ENCODE measurements around the gene NME2.
"Not testable (repeated sequence)": the region's sequence is repeated elsewhere in the genome, so short reads cannot be mapped to it uniquely, and the experiment has no call there.

The NME2 gene

DNA sequence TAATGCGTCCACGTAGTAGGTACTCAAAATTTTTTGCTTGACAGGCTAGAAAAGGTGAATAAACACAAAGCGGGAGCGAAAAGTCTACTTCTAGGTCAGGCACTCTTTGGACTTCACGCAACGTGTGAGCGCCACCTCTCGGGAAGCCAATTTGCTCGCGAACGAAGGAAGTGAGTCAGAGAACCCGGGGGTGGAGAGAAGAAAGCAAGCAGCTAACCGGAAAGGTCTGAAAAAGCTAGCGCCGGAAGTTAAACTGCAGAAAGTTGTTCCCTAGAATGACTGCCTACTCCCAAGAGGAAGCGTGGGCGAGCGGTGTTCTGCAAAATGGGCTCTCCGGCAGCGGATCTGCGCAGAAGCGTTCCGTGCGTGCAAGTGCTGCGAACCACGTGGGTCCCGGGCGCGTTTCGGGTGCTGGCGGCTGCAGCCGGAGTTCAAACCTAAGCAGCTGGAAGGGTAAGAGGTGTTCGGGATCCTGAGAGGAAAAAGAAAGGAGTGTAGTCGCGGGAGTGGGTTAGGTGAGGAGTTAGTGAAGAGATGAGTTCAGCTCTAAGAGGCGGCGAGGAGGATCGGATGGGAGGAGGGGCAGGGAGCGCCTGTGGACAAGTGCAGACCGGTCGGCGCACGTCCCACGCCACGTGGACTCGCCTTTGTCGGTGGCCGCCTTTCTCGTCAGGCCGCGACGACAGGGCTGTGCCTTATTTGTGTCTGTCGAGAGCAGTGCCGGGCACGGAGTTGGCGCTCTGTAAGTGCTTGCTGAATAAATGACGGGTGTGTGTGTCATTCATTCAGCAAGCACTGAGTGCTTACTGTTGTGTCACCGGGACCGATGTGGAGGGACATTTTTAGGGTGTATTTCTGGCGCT is 12.8 kb upstream of the NME2 start, which contains the start of gene NME1:
TSS of gene NME1 (plus strand) at position 350 of the 863 bp plus-strand sequence. CDS start 2,096 bp downstream, outside the sequence.
- DNase-seq: peak; percentile 91

DNA sequence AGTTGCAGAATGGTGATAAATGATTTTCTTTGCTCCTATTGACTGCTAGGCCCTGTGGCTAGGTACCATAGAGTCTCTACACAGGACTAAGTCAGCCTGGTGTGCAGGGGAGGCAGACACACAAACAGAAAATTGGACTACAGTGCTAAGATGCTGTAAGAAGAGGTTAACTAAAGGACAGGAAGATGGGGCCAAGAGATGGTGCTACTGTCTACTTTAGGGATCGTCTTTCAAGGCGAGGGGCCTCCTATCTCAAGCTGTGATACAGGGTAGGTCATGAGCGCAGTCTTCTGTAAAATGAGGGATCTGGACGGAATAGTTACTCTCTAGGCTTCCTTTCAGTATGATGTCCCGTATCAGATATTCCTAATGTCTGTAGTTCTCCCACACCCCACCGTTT is 12.0 kb upstream of the NME2 start:
- DNase-seq: no peak

DNA sequence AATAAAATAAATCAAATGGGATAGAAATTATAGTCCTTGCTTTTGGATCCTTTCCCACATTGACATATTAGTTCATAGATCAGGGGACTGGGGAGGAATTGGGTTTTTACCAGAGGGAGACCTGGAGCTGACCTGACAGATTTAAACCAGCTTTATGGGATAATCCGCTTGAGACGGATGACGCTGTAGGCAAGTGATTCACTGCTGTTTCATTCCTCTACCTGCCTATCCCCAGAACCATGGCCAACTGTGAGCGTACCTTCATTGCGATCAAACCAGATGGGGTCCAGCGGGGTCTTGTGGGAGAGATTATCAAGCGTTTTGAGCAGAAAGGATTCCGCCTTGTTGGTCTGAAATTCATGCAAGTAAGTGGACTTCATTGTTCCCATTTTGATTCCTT is 10.8 kb upstream of the NME2 start:
- DNase-seq: no peak

DNA sequence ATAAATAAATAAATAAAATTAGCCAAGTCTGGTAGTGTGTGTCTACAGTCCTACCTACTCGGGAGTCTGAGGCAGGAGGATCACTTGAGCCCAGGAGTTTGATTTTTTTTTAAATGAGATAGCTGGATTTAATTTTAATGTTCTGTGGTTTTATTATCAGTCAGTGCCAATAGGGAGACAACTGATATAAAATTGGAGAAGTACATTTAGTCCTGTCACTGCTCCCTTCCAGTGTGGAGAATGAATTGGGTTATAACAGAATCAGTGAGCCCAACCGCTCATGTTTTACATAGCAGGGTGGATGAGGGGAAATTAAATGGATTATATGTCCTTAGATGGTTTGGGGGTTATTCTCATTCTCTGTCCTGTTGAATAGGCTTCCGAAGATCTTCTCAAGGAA is 6.6 kb upstream of the NME2 start:
- DNase-seq: no peak

DNA sequence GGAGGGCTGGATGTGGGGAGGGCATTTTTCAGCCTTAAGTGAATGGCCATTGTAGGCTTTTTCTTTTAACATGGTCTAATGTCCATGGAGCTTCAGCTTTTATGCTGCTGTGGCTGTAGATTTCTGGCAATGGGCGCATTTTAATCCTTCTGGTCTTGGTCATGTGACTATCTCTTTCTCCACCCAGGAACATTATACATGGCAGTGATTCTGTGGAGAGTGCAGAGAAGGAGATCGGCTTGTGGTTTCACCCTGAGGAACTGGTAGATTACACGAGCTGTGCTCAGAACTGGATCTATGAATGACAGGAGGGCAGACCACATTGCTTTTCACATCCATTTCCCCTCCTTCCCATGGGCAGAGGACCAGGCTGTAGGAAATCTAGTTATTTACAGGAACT is 4.7 kb upstream of the NME2 start:
- DNase-seq: no peak

DNA sequence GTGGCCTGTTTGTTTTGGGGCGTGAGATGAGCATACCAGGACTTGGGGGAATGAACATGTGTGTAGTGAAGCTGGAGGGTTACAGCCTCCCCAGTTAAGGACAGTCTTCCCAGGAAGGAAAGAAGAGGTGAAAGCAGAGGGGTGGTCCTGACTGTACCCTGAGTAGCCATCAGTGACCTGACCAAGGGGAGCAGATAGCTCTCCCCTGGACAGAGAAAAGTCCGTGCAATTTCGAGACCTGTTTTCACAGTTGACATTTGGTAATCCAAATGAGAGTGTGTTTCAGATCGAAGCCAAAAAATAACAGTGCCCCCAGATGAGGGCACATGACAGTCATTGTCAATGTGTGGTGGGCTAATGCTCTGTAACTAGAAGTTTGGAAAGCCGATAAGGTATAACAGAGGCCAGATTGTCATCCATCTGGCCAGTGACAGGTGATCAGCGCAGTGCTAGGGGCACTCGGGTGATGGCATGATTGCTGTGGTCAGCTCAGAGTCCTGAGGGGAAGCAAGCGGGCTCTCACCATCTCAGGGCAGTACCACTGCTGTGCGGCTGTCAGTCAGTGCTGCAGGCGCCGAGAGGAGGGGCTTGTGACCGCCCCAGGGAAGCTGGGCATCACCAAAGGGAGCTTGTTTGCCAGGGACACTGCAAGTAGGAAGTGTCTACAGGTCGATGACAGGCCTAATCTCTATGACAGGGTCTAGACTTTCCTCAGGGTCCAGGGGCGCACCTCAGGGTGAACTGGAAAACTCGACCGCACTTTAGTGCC is 1.1 kb upstream of the NME2 start:
- DNase-seq: no peak

DNA sequence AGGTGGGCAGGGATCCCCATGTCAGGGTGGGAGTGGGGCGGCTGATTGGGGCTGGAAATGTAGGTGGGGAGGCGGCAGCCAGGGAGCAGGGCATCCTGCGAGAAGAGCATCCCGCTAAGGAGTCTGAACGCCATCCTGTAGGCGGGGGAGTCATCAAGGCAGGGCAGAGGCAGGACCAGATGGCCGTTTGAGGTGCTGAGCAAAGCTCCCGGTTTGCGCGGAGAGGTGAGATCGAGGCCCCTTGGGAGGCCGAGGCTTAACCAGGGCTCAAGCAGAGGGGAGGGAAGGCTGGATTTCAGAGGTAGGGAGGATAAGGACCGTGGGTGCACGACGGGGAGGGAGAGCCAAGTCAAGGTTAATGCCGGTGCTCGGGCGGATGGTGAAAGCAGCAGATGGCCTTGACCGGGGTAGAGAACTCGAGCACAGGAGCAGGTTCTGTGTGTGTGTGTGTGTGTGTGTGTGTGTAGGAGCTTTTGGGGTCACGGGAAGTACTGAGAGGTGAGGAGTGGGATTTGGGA is 472 bp upstream of the NME2 start:
- DNase-seq: no peak

DNA sequence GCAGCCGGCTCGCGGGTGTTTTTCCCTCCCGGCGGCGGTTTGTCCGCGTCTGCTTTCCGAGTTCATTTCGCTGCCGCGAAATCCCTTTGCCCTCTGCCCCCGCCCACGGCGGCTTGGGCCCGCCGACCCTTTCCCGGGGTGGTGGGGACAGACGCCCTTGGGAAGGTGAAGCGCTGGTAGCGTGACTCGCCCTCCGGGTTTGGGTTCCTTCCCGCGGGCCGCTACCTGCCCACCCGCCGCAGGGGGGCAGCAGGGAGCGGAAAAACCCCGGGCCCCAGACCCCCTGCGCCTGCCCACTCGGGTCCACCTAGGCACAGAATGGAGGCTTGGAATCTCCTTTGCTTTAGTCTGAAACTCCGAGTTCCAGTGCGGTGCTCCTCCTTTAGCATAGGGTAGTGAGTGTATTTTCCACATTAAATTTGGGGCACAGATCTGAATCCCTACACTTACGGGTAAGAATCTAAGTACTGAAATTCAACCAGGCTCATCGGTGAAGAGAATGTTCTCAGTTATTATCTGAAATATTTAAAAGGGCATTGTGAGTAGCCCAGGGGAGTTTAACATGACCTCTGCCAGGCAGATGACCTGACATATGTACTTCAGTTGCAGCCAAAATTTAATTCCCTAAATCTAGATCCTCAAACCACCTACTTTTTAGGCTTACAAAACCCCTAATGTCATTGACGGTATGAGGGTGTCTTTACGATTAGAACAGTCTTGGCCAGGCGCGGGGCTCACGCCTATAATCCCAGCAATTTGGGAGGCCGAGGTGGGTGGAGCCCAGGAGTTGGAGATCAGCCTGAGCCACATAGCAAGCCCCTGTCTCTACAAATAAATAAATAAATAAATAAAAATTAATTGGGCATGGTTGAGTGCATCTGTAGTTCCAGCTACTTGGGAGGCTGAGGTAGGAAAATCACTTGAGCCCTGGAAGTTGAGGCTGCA is 1.0 kb downstream of the NME2 start:
- peak; percentile 51 for DNase-seq

DNA sequence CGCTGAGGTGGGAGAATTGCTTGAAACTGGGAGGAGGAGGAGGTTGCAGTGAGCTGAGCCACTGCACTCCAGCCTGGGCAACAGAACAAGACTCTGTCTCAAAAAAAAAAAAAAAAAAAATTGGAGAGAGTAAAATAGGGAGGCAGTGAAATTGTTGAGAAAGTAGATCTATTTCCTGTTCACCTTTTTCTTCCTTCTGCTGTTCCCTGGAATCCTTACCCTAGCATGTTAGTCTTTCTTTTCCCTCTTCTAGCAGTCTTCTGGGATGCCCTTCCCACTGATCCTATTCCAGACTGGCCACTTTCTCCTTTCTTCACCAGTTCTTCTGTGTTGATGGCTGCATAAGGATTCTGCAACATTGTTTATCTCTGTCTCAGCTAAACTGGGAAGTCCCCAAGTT is 3.1 kb downstream of the NME2 start:
- no peak for DNase-seq

DNA sequence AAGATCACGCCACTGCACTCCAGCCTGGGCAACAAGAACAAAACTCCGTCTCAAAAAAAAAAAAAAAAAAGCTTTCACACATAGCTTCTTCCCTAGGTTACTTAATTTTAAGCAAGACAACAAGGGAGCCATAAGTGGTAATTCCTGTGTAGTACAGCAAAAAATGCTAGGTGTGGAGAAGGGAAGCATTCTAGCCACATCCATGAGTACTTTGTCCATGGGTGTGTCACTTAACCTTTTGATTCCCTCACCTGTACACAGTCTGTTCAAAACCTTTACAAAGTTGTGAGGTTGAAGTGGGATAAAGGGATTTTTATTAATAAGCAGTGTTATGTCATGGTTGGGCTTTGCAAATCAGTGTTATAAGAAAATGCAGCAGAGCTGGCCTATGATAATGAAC is 4.5 kb downstream of the NME2 start:
- no peak for DNase-seq

DNA sequence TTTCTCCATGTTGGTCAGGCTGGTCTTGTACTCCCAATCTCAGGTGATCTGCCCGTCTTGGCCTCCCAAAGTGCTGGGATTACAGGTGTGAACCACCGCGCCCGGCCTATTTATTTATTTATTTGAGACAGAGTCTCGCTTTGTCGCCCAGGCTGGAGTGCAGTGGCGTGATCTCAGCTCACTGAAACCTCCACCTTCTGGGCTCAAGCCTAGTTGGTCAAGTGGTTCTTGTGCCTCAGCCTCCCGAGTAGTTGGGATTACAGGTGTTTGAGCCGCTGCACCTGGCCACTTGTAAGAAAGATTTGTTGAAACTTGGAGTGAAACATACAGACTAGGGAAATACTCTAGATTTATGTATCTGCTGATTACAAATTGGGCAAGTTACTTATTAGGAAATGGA is 5.8 kb downstream of the NME2 start:
- DNase-seq: not testable (repeated sequence)

DNA sequence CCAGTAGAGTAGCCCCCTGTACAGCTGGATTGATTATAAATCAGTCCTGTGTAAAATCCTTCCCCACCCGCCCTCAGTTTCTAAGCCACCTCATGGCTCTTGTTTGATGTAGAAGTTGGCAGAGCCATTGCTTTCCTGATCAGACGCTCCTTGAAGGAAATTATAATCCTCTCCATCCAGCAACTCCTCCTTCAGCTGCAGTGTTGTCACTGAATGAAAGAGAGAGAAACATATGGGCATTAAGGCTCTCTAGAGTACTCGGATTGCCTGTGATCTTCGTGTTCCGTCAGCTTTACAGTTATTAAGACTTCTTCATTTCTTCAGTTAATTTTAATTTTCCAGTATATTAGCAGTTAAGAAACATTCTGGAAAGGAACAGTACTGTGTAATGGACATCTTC is 14.3 kb downstream of the NME2 start:
- no peak for DNase-seq

DNA sequence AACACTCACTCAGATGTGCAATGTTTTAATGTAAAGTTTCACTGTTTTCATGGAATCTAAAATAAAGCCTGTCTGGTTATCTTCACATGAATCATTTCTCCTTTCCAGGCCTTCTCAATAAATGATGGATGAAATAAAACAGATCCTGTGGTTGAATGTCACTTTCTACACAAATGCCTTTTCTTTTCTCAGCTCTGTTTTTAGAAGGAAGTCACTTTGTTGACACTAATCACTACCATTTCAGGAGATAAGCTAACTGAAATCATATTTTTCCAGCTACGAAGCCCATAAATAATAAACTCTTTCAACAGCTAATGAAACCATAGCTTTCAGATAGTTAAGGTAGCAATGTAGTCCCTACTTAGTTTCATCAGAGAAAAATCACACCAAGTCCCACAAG is 17.9 kb downstream of the NME2 start:
- DNase-seq: no peak

DNA sequence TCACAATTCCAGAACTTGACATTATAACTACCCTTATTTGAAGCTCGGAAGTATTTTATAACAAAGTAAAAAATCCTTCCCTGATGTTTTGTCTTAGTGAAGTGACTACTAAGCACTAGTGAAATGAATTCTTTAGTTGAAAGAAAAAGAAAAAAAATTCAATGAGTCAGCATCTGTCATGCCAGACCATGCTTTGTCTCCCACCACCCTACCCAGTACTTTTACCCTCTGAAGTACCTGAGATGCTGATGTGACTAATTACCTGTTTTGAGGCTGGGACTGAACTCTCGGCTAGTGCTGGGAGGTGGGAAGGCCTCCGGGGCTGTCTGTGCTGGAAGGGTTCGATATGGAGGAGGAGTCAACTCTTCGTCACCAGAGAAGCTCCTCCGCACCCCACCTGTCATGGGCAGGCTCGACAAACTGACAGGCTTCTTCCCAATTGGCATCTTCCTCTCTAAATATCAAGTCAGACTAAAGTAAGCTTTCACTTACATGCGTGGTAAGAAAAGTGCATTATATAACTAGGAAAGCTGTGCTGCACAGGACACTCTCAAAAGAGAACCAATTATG is 19.6 kb downstream of the NME2 start:
- no peak for DNase-seq

DNA sequence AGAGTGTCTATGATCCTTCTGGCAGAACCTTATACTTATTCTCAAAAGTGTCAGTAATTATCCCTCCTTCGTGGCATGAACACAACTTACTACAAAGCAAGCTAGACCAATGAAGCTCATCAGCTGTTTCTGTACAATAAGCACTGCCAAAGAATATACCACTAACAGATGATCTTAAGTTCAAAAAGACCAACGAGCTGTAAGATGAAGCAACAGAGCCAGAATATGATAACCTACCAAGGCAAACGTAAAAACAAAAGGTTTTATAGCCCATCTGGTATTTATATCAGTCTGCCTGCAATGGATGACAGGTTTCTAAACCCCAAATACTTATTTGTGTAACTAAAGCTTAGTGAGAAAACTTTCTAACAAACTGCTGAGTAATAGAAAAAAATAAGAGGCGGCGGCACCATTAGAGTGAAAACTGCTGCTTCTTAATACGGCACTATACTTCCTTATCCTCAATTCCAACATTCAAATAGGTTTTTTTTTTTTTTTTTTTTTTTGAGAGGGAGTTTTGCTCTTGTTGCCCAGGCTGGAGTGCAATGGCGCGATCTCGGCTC is 22.1 kb downstream of the NME2 start:
- no peak for DNase-seq

DNA sequence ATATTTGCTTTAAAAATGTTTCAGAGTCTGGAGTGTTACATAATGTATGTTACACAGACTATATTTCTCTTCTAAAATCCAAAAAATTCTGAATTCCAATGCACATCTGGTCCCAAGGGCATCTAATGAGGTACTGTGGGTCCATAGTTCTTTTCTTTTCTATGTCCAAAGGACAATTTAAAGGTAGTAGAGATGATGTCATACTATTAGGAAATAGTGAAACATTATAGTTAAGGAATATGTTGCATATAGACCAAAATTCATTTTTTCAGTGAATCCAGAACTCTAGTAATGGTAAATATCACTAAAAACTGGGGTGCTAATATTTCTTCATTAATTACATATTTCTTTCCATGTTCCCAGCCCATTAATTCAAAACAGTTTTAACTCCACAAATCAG is 23.0 kb downstream of the NME2 start:
- no peak for DNase-seq

DNA sequence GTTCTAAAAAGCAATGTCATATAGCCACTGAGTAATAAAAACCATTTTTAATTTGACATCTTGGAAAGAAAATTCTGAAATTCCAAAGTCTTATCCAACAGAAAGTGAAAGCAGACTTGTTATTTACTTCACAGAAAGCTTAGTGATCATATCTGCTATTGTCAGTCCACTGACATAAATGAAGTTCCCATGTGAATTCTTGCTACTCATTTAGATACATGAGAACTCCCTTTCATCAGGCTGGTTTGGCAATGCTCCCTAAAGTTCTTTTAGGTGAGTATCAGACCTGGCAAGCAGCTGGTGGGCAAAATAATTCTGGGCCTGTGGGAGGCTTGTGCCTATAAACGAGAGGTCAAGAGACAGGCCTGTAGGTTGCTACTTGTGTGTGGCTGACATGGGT is 23.4 kb downstream of the NME2 start:
- no peak for DNase-seq

DNA sequence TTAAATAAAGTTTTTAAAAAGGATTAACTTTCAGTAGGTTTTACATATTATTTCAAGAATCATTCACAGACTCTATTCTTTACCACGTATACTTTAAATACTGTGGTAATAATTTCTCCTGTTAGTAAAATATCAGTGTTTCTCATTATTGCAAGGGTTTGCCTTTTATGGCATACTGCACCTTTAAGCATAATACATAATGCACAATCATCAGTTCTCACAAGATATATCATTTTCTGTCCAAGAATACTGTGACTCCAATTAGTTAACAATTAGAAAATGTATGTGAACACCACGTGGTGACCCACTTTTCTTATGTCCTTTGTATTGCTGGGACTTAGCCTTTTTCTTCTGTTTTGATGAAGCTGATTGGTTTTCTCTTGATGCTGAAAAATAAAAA is 25.7 kb downstream of the NME2 start:
- no peak for DNase-seq

DNA sequence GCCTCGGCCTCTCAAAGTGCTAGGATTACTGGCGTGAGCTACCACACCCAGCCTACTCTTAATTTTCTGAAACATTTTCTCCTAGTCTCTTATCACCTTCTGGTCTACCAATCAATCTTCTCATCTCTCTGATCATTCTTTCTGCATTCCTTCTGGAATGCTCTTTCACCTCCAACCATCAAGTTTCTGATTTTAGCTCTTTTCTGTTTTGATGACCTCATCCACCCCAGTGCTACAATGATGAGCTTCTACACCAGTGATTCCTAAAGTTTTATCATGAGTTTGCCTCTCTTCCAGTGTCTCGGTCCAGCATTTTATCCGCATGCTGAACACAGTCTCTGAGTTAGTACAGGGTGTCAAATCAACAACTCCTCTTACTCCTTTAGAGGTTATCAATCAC is 31.5 kb downstream of the NME2 start:
- DNase-seq: no peak

DNA sequence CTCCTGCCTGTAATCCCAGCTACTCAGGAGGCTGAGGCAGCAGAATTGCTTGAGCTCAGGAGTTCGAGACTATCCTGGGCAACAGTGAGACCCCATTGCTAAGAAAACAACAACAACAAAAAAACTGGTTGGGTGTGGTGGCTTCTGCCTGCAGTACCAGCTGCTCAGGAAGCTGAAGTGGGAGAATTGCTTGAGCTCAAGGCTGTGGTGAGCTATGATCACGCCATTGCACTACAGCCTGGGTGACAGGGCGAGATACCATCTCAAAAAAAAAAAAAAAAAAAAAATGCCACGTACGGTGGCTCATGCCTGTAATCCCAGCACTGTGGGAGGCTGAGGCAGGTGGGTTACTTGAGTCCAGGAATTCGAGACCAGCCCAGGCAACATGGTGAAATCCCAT is 34.1 kb downstream of the NME2 start:
- no peak for DNase-seq

DNA sequence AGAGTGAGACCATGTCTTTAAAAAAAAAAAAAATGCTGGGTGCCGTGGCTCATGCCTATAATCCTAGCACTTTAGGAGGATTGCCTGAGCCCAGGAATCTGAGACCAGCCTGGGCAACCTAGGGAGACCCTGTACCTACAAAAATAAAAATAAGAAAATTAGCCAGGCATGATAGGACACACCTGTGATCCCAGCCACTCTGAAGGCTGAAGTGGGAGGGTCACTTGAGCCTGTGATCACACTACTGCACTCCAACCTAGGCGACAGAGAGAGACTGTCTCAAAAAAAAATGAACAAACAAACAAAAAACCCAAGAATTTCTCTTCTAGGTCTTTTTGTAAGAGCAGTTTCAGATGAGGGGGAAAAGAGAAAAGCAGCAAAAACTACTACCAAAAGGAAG is 34.6 kb downstream of the NME2 start:
- no peak for DNase-seq

DNA sequence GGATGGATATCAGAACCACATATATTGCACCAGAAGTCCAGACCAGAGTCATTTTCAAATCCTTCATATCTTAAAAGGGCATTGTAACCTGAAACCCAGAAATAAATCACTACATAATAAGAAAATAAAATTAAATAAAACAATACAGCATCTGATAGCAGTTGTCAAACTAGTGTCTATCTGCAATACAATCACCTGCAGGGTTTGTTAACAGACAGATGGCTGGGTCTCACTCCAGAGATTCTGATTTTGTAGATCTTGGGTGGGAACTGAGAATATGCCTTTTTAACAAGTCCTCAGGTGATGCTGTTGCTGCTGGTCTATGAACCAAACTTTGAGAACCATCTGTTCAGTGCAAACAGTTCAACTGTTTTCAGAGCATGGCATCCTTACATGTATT is 37.6 kb downstream of the NME2 start:
- no peak for DNase-seq

Data from effector CD4-positive, alpha-beta T cell (primary cell).